Activated CD4-positive, alpha-beta T cell treated with anti-CD3 and anti-CD28 coated beads for 36 hours (primary cell): Measurements from ENCODE around the gene ZDHHC24. TPM values are rescaled to one million over a fixed set of nuclear protein-coding genes. Genes with fewer than 3 reads are reported as not detected.

Source experiments
- ATAC-seq: fragments of 200-7000 bp; cut with Tn5 transposase; one replicate; pipeline ENCODE4 v1.10.0; 2021; ENCODE audit warnings: mild to moderate bottlenecking, moderate library complexity
- CTCF ChIA-PET: fragments of 350-600 bp; sonication (Branson Sonifier 250); formaldehyde crosslinking; loops from one replicate; lab custom pipeline; 2021; ENCODE audit warnings: antibody characterized with exemption; lab: Charles Lee
- POLR2A ChIA-PET: fragments of 350-600 bp; sonication (Branson Sonifier 250); formaldehyde crosslinking; loops from one replicate; lab custom pipeline; 2021; ENCODE audit warnings: antibody characterized with exemption, inconsistent platforms; lab: Charles Lee
- DNase-seq: peaks from one replicate; pipeline ENCODE4 v3.0.0-alpha.2; 2020
- H3K27ac Mint-ChIP-seq: one replicate; pipeline ENCODE4 v1.8.0; 2021; ENCODE audit warnings: mixed read lengths
- H3K27me3 Mint-ChIP-seq: one replicate; pipeline ENCODE4 v1.8.0; 2021; ENCODE audit warnings: mixed read lengths
- H3K36me3 Mint-ChIP-seq: one replicate; pipeline ENCODE4 v1.8.0; 2021; ENCODE audit warnings: low read depth, mixed read lengths
- H3K4me1 Mint-ChIP-seq: one replicate; pipeline ENCODE4 v1.8.0; 2021; ENCODE audit warnings: mixed read lengths
- H3K4me3 Mint-ChIP-seq: one replicate; pipeline ENCODE4 v1.8.0; 2021; ENCODE audit warnings: mild to moderate bottlenecking, moderate library complexity, mixed read lengths
- H3K9me3 Mint-ChIP-seq: one replicate; pipeline ENCODE4 v1.8.0; 2021; ENCODE audit warnings: low read depth, mixed read lengths
- intact Hi-C, 2 experiments: fragments of 100-400 bp; cut with DNase I in 1 of 2; cut with micrococcal nuclease in 1 of 2; formaldehyde crosslinking; loops; one replicate each; pipeline versions ENCODE4 v1.14.2 to v1.15.1; 2022 to 2024; cut with DNase I, micrococcal nuclease
- total RNA-seq, 2 experiments: library from RNA; stranded (reverse); gene quantifications; one replicate each; pipeline ENCODE4 v1.2.3, GENCODE V29; 2021

ZDHHC24 gene
- total RNA-seq, 2 experiments from 2014 or later: 9.7 to 11.3 TPM

- ChIA-PET POLR2A (no interaction called here), CTCF (interaction anchor here (0.6 to 0.7 kb wide), 2 partner anchors 22 to 159 kb away, joined by 3 to 5 read pairs; no protein-coding TSS in a partner anchor)
- intact Hi-C loops: no loop called here
- Mint-ChIP-seq H3K27me3 (peaks cover 2% of the 10 kb centered on the region), H3K9me3 (no peaks in the 10 kb centered on the region), H3K36me3 (no peaks in the 10 kb centered on the region), H3K4me1 (peaks cover 3% of the 10 kb centered on the region), H3K4me3 (no peak overlapping the region), H3K27ac (no peak overlapping the region)
- DNase-seq: no peak
- ATAC-seq: no peak
Measured at GRCh38 chr11:66557733-66558326, 12.0 kb upstream of the ZDHHC24 start.

DNA sequence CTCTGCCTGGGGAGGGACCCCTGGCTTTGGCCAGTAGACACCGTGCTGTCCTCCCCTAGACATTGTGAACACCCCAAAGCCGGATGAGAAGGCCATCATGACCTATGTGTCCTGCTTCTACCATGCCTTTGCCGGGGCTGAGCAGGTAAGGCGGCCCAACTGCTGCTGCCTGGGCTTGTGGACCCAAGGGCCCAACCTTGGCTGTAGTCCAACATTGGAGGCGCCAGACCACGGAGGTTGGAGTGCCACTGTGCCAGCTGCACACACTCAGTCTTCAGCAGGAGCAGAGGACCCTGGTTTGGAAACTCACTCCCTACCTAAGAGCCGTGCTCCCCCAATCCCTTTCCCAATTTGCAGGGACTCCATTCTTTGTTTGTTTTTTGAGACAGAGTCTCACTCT lies 10.2 kb upstream of the ZDHHC24 start:
- DNase-seq: no peak
- ATAC-seq: no peak
- POLR2A ChIA-PET: no interaction called here
- CTCF ChIA-PET: no interaction called here
- Mint-ChIP-seq H3K36me3 (no peaks in the 10 kb centered on the region), H3K4me1 (peaks cover 3% of the 10 kb centered on the region), H3K27ac (no peak overlapping the region), H3K27me3 (peaks cover 2% of the 10 kb centered on the region), H3K4me3 (no peak overlapping the region), H3K9me3 (no peaks in the 10 kb centered on the region)
- intact Hi-C loops: no loop called here

DNA sequence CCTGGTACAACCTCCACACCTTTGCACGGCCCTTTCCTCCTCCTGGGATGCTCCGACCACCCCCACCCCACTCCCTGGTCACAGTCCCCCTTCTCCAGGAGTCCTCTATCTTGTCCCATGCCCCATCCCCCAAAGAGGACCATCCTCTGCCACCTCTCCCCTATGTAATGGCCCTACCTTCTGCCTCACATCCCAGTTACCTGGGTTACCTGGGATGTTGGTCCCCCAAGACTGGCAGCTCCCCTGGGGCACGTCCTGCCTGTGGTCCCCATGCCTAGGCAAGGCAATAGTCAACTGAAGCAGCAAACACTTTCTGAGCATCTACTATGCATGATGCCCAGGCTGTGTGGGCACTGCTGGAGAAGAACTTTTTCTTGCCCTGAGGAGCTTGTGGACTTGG lies 9.6 kb upstream of the ZDHHC24 start:
- intact Hi-C loops: no loop called here
- Mint-ChIP-seq H3K9me3 (no peaks in the 10 kb centered on the region), H3K27me3 (peaks cover 2% of the 10 kb centered on the region), H3K4me1 (peaks cover 3% of the 10 kb centered on the region), H3K27ac (no peak overlapping the region), H3K4me3 (no peak overlapping the region), H3K36me3 (no peaks in the 10 kb centered on the region)
- CTCF ChIA-PET: interaction anchor here (1.1 kb wide), 2 partner anchors 9 to 84 kb away, joined by 3 read pairs; partner anchors contain the start of genes ACTN3 and ZDHHC24
- POLR2A ChIA-PET: no interaction called here
- ATAC-seq: no peak
- DNase-seq: no peak

- peaks cover 3% of the 10 kb centered on the region for H3K4me1 Mint-ChIP-seq
- peaks cover 2% of the 10 kb centered on the region for H3K27me3 Mint-ChIP-seq
- ATAC-seq (no peak), DNase-seq (no peak)
- intact Hi-C loops: no loop called here
- no peaks in the 10 kb centered on the region for H3K36me3 Mint-ChIP-seq
- no peaks in the 10 kb centered on the region for H3K9me3 Mint-ChIP-seq
- no peak overlapping the region for H3K4me3 Mint-ChIP-seq
- H3K27ac Mint-ChIP-seq: no peak overlapping the region
- ChIA-PET CTCF (interaction anchor here (0.7 to 1.1 kb wide), 3 partner anchors 8 to 431 kb away, joined by 3 read pairs; partner anchors contain the start of genes ACTN3 and ZDHHC24), POLR2A (no interaction called here)
Measured at GRCh38 chr11:66554602-66555001, 8.8 kb upstream of the ZDHHC24 start.

- DNase-seq (no peak), ATAC-seq (no peak)
- ChIA-PET POLR2A (interaction anchor here (0.6 kb wide), 1 partner anchor 8 kb away, joined by 3 read pairs; no protein-coding TSS in a partner anchor), CTCF (interaction anchor here (0.6 to 1.4 kb wide), 2 partner anchors 128 to 162 kb away, joined by 3 read pairs; no protein-coding TSS in a partner anchor)
- Mint-ChIP-seq H3K4me1 (peaks cover 5% of the 10 kb centered on the region), H3K4me3 (no peak overlapping the region), H3K9me3 (no peaks in the 10 kb centered on the region), H3K27ac (no peak overlapping the region), H3K36me3 (no peaks in the 10 kb centered on the region), H3K27me3 (peaks cover 5% of the 10 kb centered on the region)
- intact Hi-C loops: no loop called here
Measured at GRCh38 chr11:66550887-66551286, 5.0 kb upstream of the ZDHHC24 start.

- intact Hi-C loops: no loop called here
- DNase-seq (no peak), ATAC-seq (no peak)
- H3K27ac Mint-ChIP-seq: no peak overlapping the region
- no peak overlapping the region for H3K4me3 Mint-ChIP-seq
- H3K9me3 Mint-ChIP-seq: no peaks in the 10 kb centered on the region
- peaks cover 5% of the 10 kb centered on the region for H3K27me3 Mint-ChIP-seq
- peaks cover 8% of the 10 kb centered on the region for H3K4me1 Mint-ChIP-seq
- no peaks in the 10 kb centered on the region for H3K36me3 Mint-ChIP-seq
- ChIA-PET CTCF (no interaction called here), POLR2A (no interaction called here)
Measured at GRCh38 chr11:66549696-66550095, 3.8 kb upstream of the ZDHHC24 start.

DNA sequence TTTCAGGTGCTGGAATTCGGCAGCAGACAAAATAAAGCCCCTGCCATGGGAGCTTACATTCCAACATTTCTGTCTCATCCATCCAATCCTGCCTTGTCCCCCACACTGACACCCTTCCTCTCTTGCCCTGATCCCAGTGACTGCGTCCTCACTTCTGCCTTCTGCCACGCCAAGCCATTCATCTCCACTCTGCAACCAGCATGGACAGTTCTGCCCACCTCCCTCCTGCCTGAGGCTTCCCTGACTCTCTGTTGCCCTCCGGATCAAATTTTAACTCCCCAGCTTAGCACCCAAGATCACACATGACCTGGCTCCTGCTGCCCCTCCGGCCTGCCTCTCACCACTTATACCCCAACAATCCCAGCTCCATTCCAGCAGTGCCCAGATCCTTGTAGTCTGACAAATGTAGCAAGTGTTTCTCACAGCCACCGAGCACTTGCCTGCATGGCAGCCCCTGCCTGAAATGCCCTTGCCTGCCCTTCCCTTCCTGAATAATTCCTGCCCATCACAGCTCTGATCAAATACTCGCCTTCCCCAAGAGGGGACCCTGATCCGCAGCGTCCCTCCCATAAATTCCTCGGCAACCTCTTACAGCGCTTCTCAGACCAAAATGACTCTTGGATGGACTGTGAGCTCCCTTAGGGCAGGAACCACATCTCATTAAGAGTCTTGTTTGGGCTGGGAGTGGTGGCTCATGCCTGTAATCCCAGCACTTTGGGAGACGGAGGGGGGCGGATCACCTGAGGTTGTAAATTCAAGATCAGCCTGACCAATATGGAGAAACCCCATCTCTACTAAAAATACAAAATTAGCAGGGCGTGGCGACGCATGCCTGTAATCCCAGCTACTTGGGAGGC lies 3.2 kb upstream of the ZDHHC24 start:
- ChIA-PET POLR2A (no interaction called here), CTCF (interaction anchor here (1.0 kb wide), 1 partner anchor 160 kb away, joined by 3 read pairs; no protein-coding TSS in a partner anchor)
- Mint-ChIP-seq H3K36me3 (no peaks in the 10 kb centered on the region), H3K27ac (no peak overlapping the region), H3K27me3 (peaks cover 5% of the 10 kb centered on the region), H3K4me1 (peaks cover 13% of the 10 kb centered on the region), H3K9me3 (no peaks in the 10 kb centered on the region), H3K4me3 (no peak overlapping the region)
- DNase-seq (no peak), ATAC-seq (no peak)
- intact Hi-C loops: no loop called here

DNA sequence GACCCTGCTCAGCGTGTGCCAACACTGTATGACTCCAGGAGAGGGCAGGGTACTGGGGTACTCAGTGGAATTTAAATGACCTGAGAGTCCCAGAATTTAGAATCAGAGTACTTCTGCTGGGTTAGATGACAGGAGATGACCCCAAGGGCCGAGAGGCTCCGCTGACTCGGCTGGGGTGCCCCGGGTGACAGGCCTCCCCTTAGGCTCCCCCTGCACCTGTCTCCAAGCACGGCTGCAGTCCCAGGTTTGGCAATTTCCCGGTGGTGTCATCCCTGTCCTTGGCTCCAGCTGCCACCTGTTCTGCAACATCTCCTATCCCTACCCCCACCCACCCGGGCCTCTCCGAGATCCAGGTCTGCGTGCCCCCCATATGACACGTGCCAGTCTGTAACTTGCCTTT lies 2.2 kb upstream of the ZDHHC24 start:
- ChIA-PET CTCF (no interaction called here), POLR2A (no interaction called here)
- Mint-ChIP-seq H3K9me3 (no peaks in the 10 kb centered on the region), H3K4me1 (peaks cover 19% of the 10 kb centered on the region), H3K4me3 (no peak overlapping the region), H3K27me3 (peaks cover 5% of the 10 kb centered on the region), H3K36me3 (no peaks in the 10 kb centered on the region), H3K27ac (no peak overlapping the region)
- intact Hi-C loops: no loop called here
- ATAC-seq (no peak), DNase-seq (no peak)

DNA sequence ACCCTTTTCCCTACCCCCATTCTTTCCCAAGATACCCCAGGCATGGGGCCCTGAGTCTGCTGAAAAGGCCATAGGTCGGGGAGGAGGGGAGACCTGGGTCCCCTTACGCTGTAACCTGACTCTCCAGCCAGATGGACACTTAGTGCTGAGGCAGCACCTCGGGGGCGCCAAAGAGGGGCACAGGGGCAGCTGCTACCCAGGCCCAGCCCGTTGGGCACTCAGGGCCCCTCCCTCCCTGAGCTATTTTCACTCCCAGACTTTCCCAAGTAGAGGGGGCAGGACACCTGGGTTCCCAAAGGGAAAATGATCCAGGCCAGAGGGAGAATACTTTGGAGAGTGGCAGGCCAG lies 1.8 kb upstream of the ZDHHC24 start:
- H3K36me3 Mint-ChIP-seq: no peaks in the 10 kb centered on the region
- H3K9me3 Mint-ChIP-seq: no peaks in the 10 kb centered on the region
- DNase-seq (no peak), ATAC-seq (no peak)
- H3K27me3 Mint-ChIP-seq: peaks cover 5% of the 10 kb centered on the region
- no peak overlapping the region for H3K4me3 Mint-ChIP-seq
- POLR2A ChIA-PET: no interaction called here
- peaks cover 20% of the 10 kb centered on the region for H3K4me1 Mint-ChIP-seq
- H3K27ac Mint-ChIP-seq: no peak overlapping the region
- CTCF ChIA-PET: no interaction called here
- intact Hi-C loops: loop anchor here in 1 of 2 experiments (2.0 kb wide), 2 partner anchors 411 to 571 kb away; partner anchors contain the start of genes KDM2A and PC

DNA sequence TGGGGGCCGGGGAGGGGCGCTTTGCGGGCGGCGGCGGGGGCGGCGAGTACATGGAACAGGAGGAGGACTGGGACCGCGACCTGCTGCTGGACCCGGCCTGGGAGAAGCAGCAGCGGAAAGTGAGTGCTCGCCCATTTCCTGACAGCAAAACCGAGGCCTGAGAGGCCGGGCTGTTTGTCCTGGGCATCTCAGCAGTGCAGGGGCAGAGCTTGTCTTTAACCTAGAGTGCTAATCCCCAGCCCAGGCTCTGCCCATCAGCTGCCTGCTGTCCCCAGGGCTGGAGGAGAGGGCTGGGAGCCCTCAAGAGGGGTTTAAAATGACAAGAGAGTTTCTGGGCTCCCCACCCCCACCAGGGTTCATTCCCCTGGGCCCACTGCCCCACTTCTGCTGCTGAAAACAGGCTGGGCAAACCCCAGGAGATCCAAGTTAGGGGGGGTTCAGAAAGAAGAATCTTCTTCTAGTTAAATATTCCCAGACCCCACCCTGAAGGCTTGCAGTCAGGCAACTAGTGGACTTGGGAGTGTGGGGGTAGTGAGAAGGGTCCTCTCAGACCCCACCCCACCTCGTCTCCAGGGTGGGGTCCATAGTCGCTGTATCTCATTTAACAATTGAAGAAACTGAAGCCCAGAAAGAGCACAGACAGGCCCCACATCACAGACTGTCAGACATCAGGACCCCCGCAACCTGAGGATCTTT lies 1.3 kb upstream of the ZDHHC24 start:
- no peak for DNase-seq
- Mint-ChIP-seq H3K36me3 (no peaks in the 10 kb centered on the region), H3K27ac (peak overlapping the region; percentile 33), H3K9me3 (no peaks in the 10 kb centered on the region), H3K27me3 (peaks cover 5% of the 10 kb centered on the region), H3K4me1 (peaks cover 20% of the 10 kb centered on the region), H3K4me3 (peak overlapping the region; percentile 76)
- POLR2A ChIA-PET: interaction anchor here (2.4 kb wide), 1 partner anchor 131 kb away, joined by 7 read pairs; no protein-coding TSS in a partner anchor
- CTCF ChIA-PET: interaction anchor here (1.0 to 1.5 kb wide), 5 partner anchors 8 to 91 kb away, joined by 3 to 5 read pairs (median 4); partner anchors contain the start of genes CTSF, DPP3 and RBM4
- ATAC-seq: no peak
- intact Hi-C loops: loop anchor here (1.0 to 2.0 kb wide), 15 partner anchors 32 to 572 kb away; partner anchors contain the start of genes RBM14 (in 2 of the 2), BBS1 (in 1 of the 2), CCDC87 (in 1 of the 2) and CCS (in 1 of the 2)
